ENCODE results near the gene ABR.
A peak's percentile ranks its signal among the peaks of the same experiment; 100 is the strongest.
"Not testable (repeated sequence)": the region's sequence is repeated elsewhere in the genome, so short reads cannot be mapped to it uniquely, and the experiment has no call there.

The ABR gene

GRCh38 chr17:978103-979093 is 201.4 kb downstream of the ABR start:
- DNase-seq = peak; percentile 34

GRCh38 chr17:977166-977565 is 202.6 kb downstream of the ABR start:
- DNase-seq = no peak

GRCh38 chr17:976312-976711 is 203.5 kb downstream of the ABR start:
- no peak for DNase-seq

GRCh38 chr17:975371-975915 is 204.3 kb downstream of the ABR start:
- no peak for DNase-seq

- not testable (repeated sequence) for DNase-seq
Measured at GRCh38 chr17:974778-975177, 205.0 kb downstream of the ABR start.

GRCh38 chr17:973053-973452 is 206.7 kb downstream of the ABR start:
- DNase-seq = no peak

- DNase-seq = not testable (repeated sequence)
Measured at GRCh38 chr17:971861-972260, 207.9 kb downstream of the ABR start.

- no peak for DNase-seq
Measured at GRCh38 chr17:970364-970763, 209.4 kb downstream of the ABR start.

- no peak for DNase-seq
Measured at GRCh38 chr17:969811-970355, 209.9 kb downstream of the ABR start.

GRCh38 chr17:968812-969730 is 210.7 kb downstream of the ABR start:
- DNase-seq = no peak

- DNase-seq = no peak
Measured at GRCh38 chr17:967122-967521, 212.7 kb downstream of the ABR start.

- no peak for DNase-seq
Measured at GRCh38 chr17:965311-965989, 214.3 kb downstream of the ABR start.

- DNase-seq = no peak
Measured at GRCh38 chr17:964876-965275, 214.9 kb downstream of the ABR start.

- no peak for DNase-seq
Measured at GRCh38 chr17:962670-963069, 217.1 kb downstream of the ABR start.

GRCh38 chr17:962166-962565 is 217.6 kb downstream of the ABR start:
- DNase-seq = no peak

GRCh38 chr17:958712-959451 is 220.9 kb downstream of the ABR start:
- no peak for DNase-seq

GRCh38 chr17:957856-958421 is 221.8 kb downstream of the ABR start:
- no peak for DNase-seq

GRCh38 chr17:956905-957304 is 222.9 kb downstream of the ABR start:
- DNase-seq = no peak

GRCh38 chr17:954431-955164 is 225.2 kb downstream of the ABR start:
- no peak for DNase-seq

- no peak for DNase-seq
Measured at GRCh38 chr17:953767-954166, 226.0 kb downstream of the ABR start.

Data from activated T-cell treated with anti-CD3 and anti-CD28 coated beads, Interleukin-2, amount 50 U/mL, for 1 hour (primary cell).